Stomach (tissue), 4 donors: ENCODE measurements around the gene CDKN1B.

Experiments used
- CTCF ChIP-seq, 7 experiments: fragments of 450-650 bp in 4 of 7; fragments of 200-600 bp in 3 of 7; sonication (generic) in 3 of 7; IDR thresholded peaks; one replicate each; pipeline ENCODE4 v1.5.1; 2016 to 2019; ENCODE audit warnings: antibody characterized with exemption in 7 of 7, control low read depth in 2 of 7, mild to moderate bottlenecking in 1 of 7
- POLR2A ChIP-seq, 4 donors: fragments of 450-650 bp; IDR thresholded peaks; one replicate each; pipeline ENCODE4 v1.6.1; 2016; ENCODE audit warnings: antibody characterized with exemption in 4 of 4, control low read depth in 2 of 4, mild to moderate bottlenecking in 1 of 4, moderate library complexity in 1 of 4
- POLR2AphosphoS5 ChIP-seq, 3 donors: sonication (generic); formaldehyde crosslinking; IDR thresholded peaks; one replicate each; pipeline ENCODE4 v1.6.1; 2016; ENCODE audit warnings: antibody characterized with exemption in 3 of 3

GRCh38 chr12:12686472-12686871, 30.7 kb upstream of the CDKN1B start:
- no peak for TF ChIP-seq CTCF (IDR thresholded peaks at IDR 0.05)
- no peak for TF ChIP-seq POLR2AphosphoS5 (IDR thresholded peaks at IDR 0.05)
- no peak for TF ChIP-seq POLR2A (IDR thresholded peaks at IDR 0.05)
